ENCODE measurements around the gene CHKB.
"Not testable (repeated sequence)": the region's sequence is repeated elsewhere in the genome, so short reads cannot be mapped to it uniquely, and the experiment has no call there.

The CHKB gene

GRCh38 chr22:50545522-50546325 lies 36.9 kb downstream of the CHKB start, which contains the start of gene KLHDC7B:
KLHDC7B (plus strand) TSS chr22:50545899; CDS start chr22:50546244, 345 bp downstream.
- Histone ChIP-seq H3K4me3 (ENCODE audit: low read depth, low read length) (no peak within 1 kb of the TSS), H2AFZ (ENCODE audit: low read length, unreplicated experiment) (no peak within 1 kb of the TSS), H3K4me1 (ENCODE audit: control insufficient read depth, insufficient read depth, low read length, unreplicated experiment) (peaks cover 28% of the 10 kb centered on the region), H3K27me3 (ENCODE audit: insufficient read depth, low read length) (no peaks in the 10 kb centered on the region), H3K36me3 (ENCODE audit: insufficient read depth, low read length) (no peaks in the 10 kb centered on the region), H3K27ac (ENCODE audit: low read depth, low read length) (peak within 1 kb of the TSS; percentile 12; the same call in 1 of the 2 replicates), H3K79me2 (ENCODE audit: control insufficient read depth, insufficient read depth, low read length, unreplicated experiment) (no peaks in the 10 kb centered on the region)

GRCh38 chr22:50544746-50545253 lies 37.8 kb downstream of the CHKB start:
- Histone ChIP-seq H3K36me3 (ENCODE audit: insufficient read depth, low read length) (no peaks in the 10 kb centered on the region), H3K27me3 (ENCODE audit: insufficient read depth, low read length) (no peaks in the 10 kb centered on the region), H3K4me1 (ENCODE audit: control insufficient read depth, insufficient read depth, low read length, unreplicated experiment) (peaks cover 32% of the 10 kb centered on the region), H3K27ac (ENCODE audit: low read depth, low read length) (peak overlapping the region; percentile 12; the same call in 1 of the 2 replicates), H3K79me2 (ENCODE audit: control insufficient read depth, insufficient read depth, low read length, unreplicated experiment) (no peaks in the 10 kb centered on the region), H2AFZ (ENCODE audit: low read length, unreplicated experiment) (peak overlapping the region; percentile 81), H3K4me3 (ENCODE audit: low read depth, low read length) (0 out of 2 replicates have a peak overlapping the region, but pooled peaks have one; percentile 29)

- Histone ChIP-seq H3K36me3 (ENCODE audit: insufficient read depth, low read length) (no peaks in the 10 kb centered on the region), H3K27me3 (ENCODE audit: insufficient read depth, low read length) (no peaks in the 10 kb centered on the region), H2AFZ (ENCODE audit: low read length, unreplicated experiment) (peak overlapping the region; percentile 81), H3K4me3 (ENCODE audit: low read depth, low read length) (0 out of 2 replicates have a peak overlapping the region, but pooled peaks have one; percentile 29), H3K79me2 (ENCODE audit: control insufficient read depth, insufficient read depth, low read length, unreplicated experiment) (no peaks in the 10 kb centered on the region), H3K4me1 (ENCODE audit: control insufficient read depth, insufficient read depth, low read length, unreplicated experiment) (peaks cover 36% of the 10 kb centered on the region), H3K27ac (ENCODE audit: low read depth, low read length) (peak overlapping the region; percentile 12; the same call in 1 of the 2 replicates)
Measured at GRCh38 chr22:50544078-50544745, 38.4 kb downstream of the CHKB start.

DNA sequence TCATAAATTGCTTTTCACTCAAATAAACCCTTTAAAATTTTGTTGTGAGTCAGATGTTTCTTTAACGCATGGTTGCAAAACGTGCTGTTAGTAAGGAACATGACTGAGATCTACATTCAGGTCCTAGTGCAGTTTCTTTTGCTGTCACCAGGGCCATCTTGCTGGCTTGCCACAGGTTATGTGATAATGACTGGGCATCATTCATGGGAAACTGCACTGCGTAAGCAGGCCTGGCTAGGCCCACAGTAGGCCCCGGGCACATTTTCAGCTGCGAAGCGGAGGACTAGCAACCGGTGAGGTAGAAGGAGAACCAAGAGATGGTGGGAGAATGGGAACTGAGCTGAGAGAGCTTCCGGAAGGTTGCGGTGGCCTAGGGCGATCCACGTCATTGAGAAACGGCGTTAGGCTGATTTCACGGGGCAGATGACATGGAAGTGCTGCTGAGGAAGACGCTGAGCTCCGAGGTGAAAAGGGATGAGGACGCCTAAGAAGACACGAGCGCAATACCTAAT lies 40.2 kb downstream of the CHKB start:
- Histone ChIP-seq H3K4me1 (ENCODE audit: control insufficient read depth, insufficient read depth, low read length, unreplicated experiment) (peaks cover 44% of the 10 kb centered on the region), H2AFZ (ENCODE audit: low read length, unreplicated experiment) (no peak overlapping the region), H3K79me2 (ENCODE audit: control insufficient read depth, insufficient read depth, low read length, unreplicated experiment) (no peaks in the 10 kb centered on the region), H3K4me3 (ENCODE audit: low read depth, low read length) (no peak overlapping the region), H3K27ac (ENCODE audit: low read depth, low read length) (peak overlapping the region; percentile 100), H3K36me3 (ENCODE audit: insufficient read depth, low read length) (no peaks in the 10 kb centered on the region), H3K27me3 (ENCODE audit: insufficient read depth, low read length) (no peaks in the 10 kb centered on the region)

DNA sequence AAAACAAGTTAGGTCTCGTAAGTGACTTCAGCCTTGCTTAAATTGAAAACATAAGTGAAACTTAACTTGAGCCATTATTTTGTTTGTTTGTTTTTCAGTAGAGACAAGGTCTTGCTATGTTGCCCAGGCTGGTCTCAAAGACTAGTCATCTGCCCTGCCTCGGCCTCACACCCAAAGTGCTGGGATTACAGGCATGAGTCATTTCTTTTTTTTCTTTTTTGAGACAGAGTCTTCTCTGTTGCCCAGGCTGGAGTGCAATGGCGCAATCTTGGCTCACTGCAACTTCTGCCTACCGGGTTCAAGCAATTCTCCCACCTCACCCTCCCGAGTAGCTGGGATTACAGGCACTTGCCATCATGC lies 41.0 kb downstream of the CHKB start:
- not testable (repeated sequence) for H2AFZ ChIP-seq (ENCODE audit: low read length, unreplicated experiment); H3K36me3 ChIP-seq (ENCODE audit: insufficient read depth, low read length); H3K79me2 ChIP-seq (ENCODE audit: control insufficient read depth, insufficient read depth, low read length, unreplicated experiment); H3K27me3 ChIP-seq (ENCODE audit: insufficient read depth, low read length); H3K4me3 ChIP-seq (ENCODE audit: low read depth, low read length)
- Histone ChIP-seq H3K4me1 (ENCODE audit: control insufficient read depth, insufficient read depth, low read length, unreplicated experiment) (peaks cover 44% of the 10 kb centered on the region), H3K27ac (ENCODE audit: low read depth, low read length) (peak overlapping the region; percentile 100)

- Histone ChIP-seq H3K79me2 (ENCODE audit: control insufficient read depth, insufficient read depth, low read length, unreplicated experiment) (no peaks in the 10 kb centered on the region), H3K4me3 (ENCODE audit: low read depth, low read length) (no peak overlapping the region), H3K27me3 (ENCODE audit: insufficient read depth, low read length) (no peaks in the 10 kb centered on the region), H3K36me3 (ENCODE audit: insufficient read depth, low read length) (no peaks in the 10 kb centered on the region), H2AFZ (ENCODE audit: low read length, unreplicated experiment) (no peak overlapping the region), H3K27ac (ENCODE audit: low read depth, low read length) (peak overlapping the region; percentile 100), H3K4me1 (ENCODE audit: control insufficient read depth, insufficient read depth, low read length, unreplicated experiment) (peaks cover 40% of the 10 kb centered on the region)
Measured at GRCh38 chr22:50540381-50540780, 42.3 kb downstream of the CHKB start.

DNA sequence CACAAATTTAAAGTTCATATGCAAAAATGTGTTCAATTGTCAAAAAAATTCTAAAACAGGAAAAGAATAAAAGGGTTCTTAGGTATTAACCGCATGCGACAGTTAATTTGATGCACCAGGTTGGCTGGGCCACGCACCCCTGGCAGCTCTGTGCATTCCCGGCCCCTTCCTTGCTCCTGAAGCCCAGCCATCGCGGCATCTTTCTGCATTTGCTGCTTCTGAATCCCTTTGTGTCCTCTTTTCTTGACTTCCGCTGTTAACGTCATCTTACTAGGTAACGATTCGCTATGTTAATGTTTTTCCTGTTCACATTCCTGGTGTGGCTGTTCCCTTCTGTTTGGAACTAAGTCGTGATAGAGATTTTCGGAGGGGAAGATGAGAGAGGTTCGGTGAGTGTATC lies 44.9 kb downstream of the CHKB start:
- Histone ChIP-seq H2AFZ (ENCODE audit: low read length, unreplicated experiment) (no peak overlapping the region), H3K36me3 (ENCODE audit: insufficient read depth, low read length) (no peaks in the 10 kb centered on the region), H3K4me3 (ENCODE audit: low read depth, low read length) (no peak overlapping the region), H3K4me1 (ENCODE audit: control insufficient read depth, insufficient read depth, low read length, unreplicated experiment) (peaks cover 32% of the 10 kb centered on the region), H3K79me2 (ENCODE audit: control insufficient read depth, insufficient read depth, low read length, unreplicated experiment) (no peaks in the 10 kb centered on the region), H3K27me3 (ENCODE audit: insufficient read depth, low read length) (no peaks in the 10 kb centered on the region), H3K27ac (ENCODE audit: low read depth, low read length) (peak overlapping the region; percentile 100)

GRCh38 chr22:50536226-50536625 lies 46.4 kb downstream of the CHKB start:
- H3K4me1 ChIP-seq (ENCODE audit: control insufficient read depth, insufficient read depth, low read length, unreplicated experiment): peaks cover 24% of the 10 kb centered on the region
- H3K36me3 ChIP-seq (ENCODE audit: insufficient read depth, low read length): no peaks in the 10 kb centered on the region
- H3K27ac ChIP-seq (ENCODE audit: low read depth, low read length): no peak overlapping the region
- no peak overlapping the region for H3K4me3 ChIP-seq (ENCODE audit: low read depth, low read length)
- peaks cover 3% of the 10 kb centered on the region for H3K79me2 ChIP-seq (ENCODE audit: control insufficient read depth, insufficient read depth, low read length, unreplicated experiment)
- no peaks in the 10 kb centered on the region for H3K27me3 ChIP-seq (ENCODE audit: insufficient read depth, low read length)
- no peak overlapping the region for H2AFZ ChIP-seq (ENCODE audit: low read length, unreplicated experiment)

DNA sequence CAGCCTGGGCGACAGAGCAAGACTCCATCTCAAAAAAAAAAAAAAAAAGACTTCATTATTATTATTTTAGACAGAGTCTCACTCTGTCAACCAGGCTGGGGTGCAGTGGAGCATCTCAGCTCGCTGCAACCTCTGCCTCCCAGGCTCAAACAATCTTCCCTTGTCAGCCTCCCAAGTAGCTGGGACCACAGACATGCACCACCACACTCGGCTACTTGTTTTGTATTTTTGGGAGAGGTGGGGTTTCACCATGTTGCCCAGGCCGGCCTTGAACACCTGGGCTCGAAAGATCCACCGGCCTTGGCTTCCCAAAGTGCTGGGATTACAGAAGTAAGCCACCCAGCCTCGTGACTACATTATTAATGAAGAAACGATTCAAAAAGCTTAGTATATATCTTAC lies 47.5 kb downstream of the CHKB start:
- Histone ChIP-seq H3K27ac (ENCODE audit: low read depth, low read length) (no peak overlapping the region), H3K36me3 (ENCODE audit: insufficient read depth, low read length) (no peaks in the 10 kb centered on the region), H3K79me2 (ENCODE audit: control insufficient read depth, insufficient read depth, low read length, unreplicated experiment) (peaks cover 4% of the 10 kb centered on the region), H3K27me3 (ENCODE audit: insufficient read depth, low read length) (no peaks in the 10 kb centered on the region), H3K4me1 (ENCODE audit: control insufficient read depth, insufficient read depth, low read length, unreplicated experiment) (peaks cover 18% of the 10 kb centered on the region), H3K4me3 (ENCODE audit: low read depth, low read length) (no peak overlapping the region), H2AFZ (ENCODE audit: low read length, unreplicated experiment) (no peak overlapping the region)

- not testable (repeated sequence) for H3K36me3 ChIP-seq (ENCODE audit: insufficient read depth, low read length); H3K4me3 ChIP-seq (ENCODE audit: low read depth, low read length); H3K27me3 ChIP-seq (ENCODE audit: insufficient read depth, low read length); H2AFZ ChIP-seq (ENCODE audit: low read length, unreplicated experiment); H3K27ac ChIP-seq (ENCODE audit: low read depth, low read length)
- H3K79me2 ChIP-seq (ENCODE audit: control insufficient read depth, insufficient read depth, low read length, unreplicated experiment): peaks cover 11% of the 10 kb centered on the region
- H3K4me1 ChIP-seq (ENCODE audit: control insufficient read depth, insufficient read depth, low read length, unreplicated experiment): peaks cover 10% of the 10 kb centered on the region
Measured at GRCh38 chr22:50533856-50534711, 48.6 kb downstream of the CHKB start.
